NCI-H748 treated with DMSO at 0.1 percent for 48 hours (cell line): ENCODE measurements around the gene SP7.
"Not testable (repeated sequence)": the region's sequence is repeated elsewhere in the genome, so short reads cannot be mapped to it uniquely, and the experiment has no call there.

Source experiments
- DNase-seq: peaks from one replicate; lab custom pipeline; 2025; lab: John Stamatoyannopoulos, UW

Gene SP7

GRCh38 chr12:53336181-53336681, at the start of gene SP7:
Gene SP7, minus strand, starts transcription at chr12:53336354. Its CDS starts 708 bp downstream, at chr12:53335646.
- DNase-seq = no peak

- no peak for DNase-seq
Measured at GRCh38 chr12:53383258-53383657, 47.1 kb upstream of the SP7 start.

- no peak for DNase-seq
Measured at GRCh38 chr12:53381731-53382630, 45.8 kb upstream of the SP7 start.

GRCh38 chr12:53380794-53381730, 44.9 kb upstream of the SP7 start:
- DNase-seq = no peak

- peak; percentile 86 for DNase-seq
Measured at GRCh38 chr12:53380104-53380793, 44.1 kb upstream of the SP7 start, which contains the start of gene SP1. Gene SP1, plus strand, starts transcription at chr12:53380176. Its CDS starts 116 bp downstream, at chr12:53380292.

- DNase-seq = peak; percentile 100
Measured at GRCh38 chr12:53379389-53380103, 43.4 kb upstream of the SP7 start.

GRCh38 chr12:53378724-53379388, 42.7 kb upstream of the SP7 start:
- no peak for DNase-seq

- DNase-seq = no peak
Measured at GRCh38 chr12:53378222-53378621, 42.1 kb upstream of the SP7 start.

GRCh38 chr12:53376747-53377146, 40.6 kb upstream of the SP7 start:
- DNase-seq = no peak

GRCh38 chr12:53374277-53374676, 38.1 kb upstream of the SP7 start:
- DNase-seq = not testable (repeated sequence)

GRCh38 chr12:53373554-53374133, 37.5 kb upstream of the SP7 start:
- not testable (repeated sequence) for DNase-seq

- DNase-seq = no peak
Measured at GRCh38 chr12:53365245-53365904, 29.2 kb upstream of the SP7 start.

- DNase-seq = not testable (repeated sequence)
Measured at GRCh38 chr12:53361638-53362037, 25.5 kb upstream of the SP7 start.

- DNase-seq = no peak
Measured at GRCh38 chr12:53358836-53359419, 22.8 kb upstream of the SP7 start.

GRCh38 chr12:53355121-53355520, 19.0 kb upstream of the SP7 start:
- no peak for DNase-seq

- no peak for DNase-seq
Measured at GRCh38 chr12:53353257-53353655, 17.1 kb upstream of the SP7 start.

- peak; percentile 68 for DNase-seq
Measured at GRCh38 chr12:53352331-53353256, 16.4 kb upstream of the SP7 start.

- DNase-seq = no peak
Measured at GRCh38 chr12:53347905-53348304, 11.8 kb upstream of the SP7 start.
